H9 (cell line): ENCODE measurements around the gene TTC13. TPM values are rescaled to one million over a fixed set of nuclear protein-coding genes. Genes with fewer than 3 reads are reported as not detected.

Experiments
- DNase-seq: peaks from one replicate; pipeline ENCODE4 v3.0.0-alpha.2; 2017
- H2AFZ ChIP-seq: one replicate; pipeline ENCODE4 v1.6.1; 2013; ENCODE audit warnings: mild to moderate bottlenecking, low read length, control low read depth, moderate library complexity
- H2AK5ac ChIP-seq: 2 replicates; pipeline ENCODE4 v1.6.1; 2013; ENCODE audit warnings: low read length, control low read depth, mixed read lengths; ENCODE audit not compliant: insufficient read length
- H2BK120ac ChIP-seq: one replicate; pipeline ENCODE4 v1.6.1; 2013; ENCODE audit warnings: low read depth, mild to moderate bottlenecking, low read length, control low read depth, inconsistent platforms; ENCODE audit not compliant: poor library complexity, severe bottlenecking
- H2BK12ac ChIP-seq: 2 replicates; pipeline ENCODE4 v1.6.1; 2013; ENCODE audit warnings: low read length, control low read depth, mixed read lengths, low read depth; ENCODE audit not compliant: insufficient read length
- H2BK15ac ChIP-seq: 2 replicates; pipeline ENCODE4 v1.6.1; 2013; ENCODE audit warnings: low read depth, low read length, control low read depth
- H2BK20ac ChIP-seq: one replicate; pipeline ENCODE4 v1.6.1; 2013; ENCODE audit warnings: low read depth, mild to moderate bottlenecking, low read length, control low read depth, inconsistent platforms; ENCODE audit not compliant: poor library complexity, severe bottlenecking
- H2BK5ac ChIP-seq: 2 replicates; pipeline ENCODE4 v1.6.1; 2013; ENCODE audit warnings: low read length, control low read depth, mixed read lengths; ENCODE audit not compliant: insufficient read length
- H3K14ac ChIP-seq: 2 replicates; pipeline ENCODE4 v1.6.1; 2013; ENCODE audit warnings: low read length, control low read depth; ENCODE audit not compliant: insufficient read depth
- H3K18ac ChIP-seq: 2 replicates; pipeline ENCODE4 v1.6.1; 2013; ENCODE audit warnings: low read depth, mild to moderate bottlenecking, mixed read lengths, low read length, control low read depth; ENCODE audit not compliant: insufficient read length
- H3K23ac ChIP-seq: 2 replicates; pipeline ENCODE4 v1.6.1; 2013; ENCODE audit warnings: low read length, control low read depth, mixed read lengths, low read depth; ENCODE audit not compliant: insufficient read length
- H3K23me2 ChIP-seq: 2 replicates; pipeline ENCODE4 v1.6.1; 2013; ENCODE audit warnings: low read depth, mild to moderate bottlenecking, mixed read lengths, low read length, control low read depth; ENCODE audit not compliant: insufficient read length, poor library complexity, severe bottlenecking
- H3K27ac ChIP-seq: 2 replicates; pipeline ENCODE4 v1.5.1; 2013; ENCODE audit warnings: low read length, control low read depth, mixed read lengths, low read depth; ENCODE audit not compliant: insufficient read length
- H3K27me3 ChIP-seq: 2 replicates; pipeline ENCODE4 v1.6.1; 2013; ENCODE audit warnings: low read length, control low read depth, inconsistent platforms; ENCODE audit not compliant: insufficient read depth
- H3K4ac ChIP-seq: 2 replicates; pipeline ENCODE4 v1.6.1; 2013; ENCODE audit warnings: low read depth, mild to moderate bottlenecking, control low read depth, inconsistent platforms, low read length, moderate library complexity
- H3K4me1 ChIP-seq: 2 replicates; pipeline ENCODE4 v1.6.1; 2013; ENCODE audit warnings: low read length, control low read depth, inconsistent platforms; ENCODE audit not compliant: insufficient read depth
- H3K4me2 ChIP-seq: 2 replicates; pipeline ENCODE4 v1.6.1; 2013; ENCODE audit warnings: low read length, control low read depth, mixed read lengths; ENCODE audit not compliant: insufficient read length, insufficient read depth
- H3K56ac ChIP-seq: 2 replicates; pipeline ENCODE4 v1.6.1; 2013; ENCODE audit warnings: low read depth, mild to moderate bottlenecking, mixed read lengths, low read length, control low read depth; ENCODE audit not compliant: insufficient read length
- H3K79me1 ChIP-seq: 2 replicates; pipeline ENCODE4 v1.6.1; 2013; ENCODE audit warnings: low read depth, mild to moderate bottlenecking, moderate library complexity, low read length, control low read depth, inconsistent platforms; ENCODE audit not compliant: insufficient read depth, poor library complexity, severe bottlenecking
- H3K79me2 ChIP-seq: 2 replicates; pipeline ENCODE4 v1.6.1; 2013; ENCODE audit warnings: low read length, control low read depth, inconsistent platforms; ENCODE audit not compliant: insufficient read depth
- H3K9ac ChIP-seq: 2 replicates; pipeline ENCODE4 v1.6.1; 2013; ENCODE audit warnings: low read length, control low read depth, mixed read lengths; ENCODE audit not compliant: insufficient read length; ENCODE audit errors: extremely low read depth
- H3K9me3 ChIP-seq: one replicate; pipeline ENCODE4 v1.6.1; 2013; ENCODE audit warnings: low read depth, low read length, inconsistent platforms; ENCODE audit not compliant: control insufficient read depth
- H3T11ph ChIP-seq: one replicate; pipeline ENCODE4 v1.6.1; 2013; ENCODE audit warnings: mild to moderate bottlenecking, low read length, control low read depth, inconsistent platforms
- H4K20me1 ChIP-seq: one replicate; pipeline ENCODE4 v1.6.1; 2013; ENCODE audit not compliant: control insufficient read depth, insufficient read length, insufficient read depth
- H4K5ac ChIP-seq: 2 replicates; pipeline ENCODE4 v1.6.1; 2013; ENCODE audit warnings: low read depth, mild to moderate bottlenecking, mixed read lengths, low read length, control low read depth; ENCODE audit not compliant: insufficient read length
- H4K8ac ChIP-seq: replicated peaks from 2 replicates; pipeline ENCODE4 v1.6.1; 2013; ENCODE audit warnings: low read length, control low read depth, mixed read lengths, low read depth; ENCODE audit not compliant: insufficient read length
- H4K91ac ChIP-seq: 2 replicates; pipeline ENCODE4 v1.6.1; 2013; ENCODE audit warnings: low read depth, mild to moderate bottlenecking, moderate library complexity, mixed read lengths, low read length, control low read depth; ENCODE audit not compliant: insufficient read length
- H3K27ac Mint-ChIP-seq, 3 experiments: 2 replicates in 2 of 3; 3 replicates in 1 of 3; pipeline ENCODE4 v1.8.0; 2020 to 2021; ENCODE audit warnings: mixed read lengths in 3 of 3, mild to moderate bottlenecking in 1 of 3, moderate library complexity in 1 of 3
- H3K27me3 Mint-ChIP-seq: 2 replicates; pipeline ENCODE4 v1.8.0; 2021; ENCODE audit warnings: low read depth, mild to moderate bottlenecking, moderate library complexity, mixed read lengths
- H3K36me3 Mint-ChIP-seq, 3 experiments: 2 replicates in 2 of 3; 3 replicates in 1 of 3; pipeline ENCODE4 v1.8.0; 2020 to 2021; ENCODE audit warnings: low read depth in 3 of 3, mixed read lengths in 3 of 3; ENCODE audit not compliant: insufficient read depth in 1 of 3
- H3K4me1 Mint-ChIP-seq, 2 experiments: 2 replicates each; pipeline ENCODE4 v1.8.0; 2020; ENCODE audit warnings: mixed read lengths in 2 of 2
- H3K4me3 Mint-ChIP-seq, 2 experiments: 2 replicates in 1 of 2; 3 replicates in 1 of 2; pipeline ENCODE4 v1.8.0; 2020 to 2021; ENCODE audit warnings: mild to moderate bottlenecking in 2 of 2, mixed read lengths in 2 of 2, moderate library complexity in 1 of 2
- H3K9me3 Mint-ChIP-seq, 2 experiments: 2 replicates in 1 of 2; 3 replicates in 1 of 2; pipeline ENCODE4 v1.8.0; 2020; ENCODE audit warnings: mild to moderate bottlenecking in 2 of 2, mixed read lengths in 2 of 2, moderate library complexity in 1 of 2
- CTCF ChIP-seq: fragments of 200-600 bp; sonication (generic); conservative IDR thresholded peaks from 3 replicates; pipeline ENCODE4 v1.8.0; 2021; ENCODE audit warnings: antibody characterized with exemption, mild to moderate bottlenecking
- WGBS: extraction: QIAGEN DNeasy Blood & Tissue Kit; methylation state at CpG from one replicate; pipeline ENCODE4 v1.1.7; 2013; ENCODE audit warnings: missing lambda C conversion rate, low lambda C conversion rate, mixed read lengths; ENCODE audit not compliant: insufficient read length; ENCODE audit errors: extremely low coverage; 5-methylcytosine and 5-hydroxymethylcytosine counted together
- total RNA-seq: library from RNA; stranded (reverse); gene quantifications from 2 replicates; pipeline ENCODE4 v1.2.1, GENCODE V29; 2021

TTC13 gene
- total RNA-seq, 1 experiment from 2014 or later, result 7.6 TPM

- peaks cover 39% of the 10 kb centered on the region for H3K27me3 Mint-ChIP-seq
- no peaks in the 10 kb centered on the region for H3K36me3 Mint-ChIP-seq
- Histone ChIP-seq H4K5ac (no peak overlapping the region), H2BK120ac (no peak overlapping the region), H2AFZ (no peak overlapping the region), H3K14ac (no peak overlapping the region), H3K56ac (no peak overlapping the region), H2AK5ac (no peak overlapping the region), H2BK12ac (no peak overlapping the region), H3K4me1 (no peaks in the 10 kb centered on the region), H3K23ac (no peak overlapping the region), H3K27ac (no peak overlapping the region), H3K9ac (no peak overlapping the region), H4K91ac (no peak overlapping the region), H3K18ac (no peak overlapping the region), H2BK15ac (no peak overlapping the region), H3K23me2 (no peaks in the 10 kb centered on the region), H3T11ph (no peak overlapping the region), H3K4ac (no peak overlapping the region), H2BK5ac (no peak overlapping the region), H3K79me1 (no peaks in the 10 kb centered on the region), H3K79me2 (no peaks in the 10 kb centered on the region), H4K8ac (no peak overlapping the region), H3K4me2 (no peak overlapping the region), H3K27me3 (no peaks in the 10 kb centered on the region), H3K9me3 (no peaks in the 10 kb centered on the region), H4K20me1 (no peaks in the 10 kb centered on the region), H2BK20ac (no peak overlapping the region)
- no CpG with 5 or more reads among the region's 5 CpGs for WGBS
- H3K4me1 Mint-ChIP-seq, result no peaks in the 10 kb centered on the region
- DNase-seq, result no peak
- no peak for TF ChIP-seq CTCF
- H3K27ac Mint-ChIP-seq, result no peak overlapping the region
- H3K4me3 Mint-ChIP-seq, result no peak overlapping the region
- H3K9me3 Mint-ChIP-seq, result no peaks in the 10 kb centered on the region
These were observed 13.1 kb downstream of the TTC13 start for GRCh38 chr1:230965535-230965934.
